CD4-positive, CD25-positive, alpha-beta regulatory T cell (primary cell): ENCODE results near the gene ZG16B. TPM values are rescaled to one million over a fixed set of nuclear protein-coding genes. Genes with fewer than 3 reads are reported as not detected.

ENCODE experiments used
- ATAC-seq, 2 donors: fragments of 150-1000 bp; cut with Tn5 transposase; one replicate each; pipeline ENCODE4 v1.10.0; 2021; ENCODE audit warnings: low read depth in 2 of 2, moderate number of reproducible peaks in 2 of 2, moderate library complexity in 1 of 2
- DNase-seq, 3 donors: peaks; one replicate each; pipeline versions ENCODE4 v3.0.0 to v3.0.0-alpha.2; 2012 to 2022; ENCODE audit warnings: mixed read lengths in 1 of 3
- H3K27ac ChIP-seq: one replicate; pipeline ENCODE4 v1.7.0; 2013; ENCODE audit warnings: mild to moderate bottlenecking, low read length; ENCODE audit not compliant: insufficient read depth, poor library complexity, severe bottlenecking
- H3K27me3 ChIP-seq: one replicate; pipeline ENCODE4 v1.7.0; 2013; ENCODE audit warnings: low read length; ENCODE audit not compliant: control insufficient read depth, insufficient read depth
- H3K36me3 ChIP-seq: one replicate; pipeline ENCODE4 v1.7.0; 2013; ENCODE audit warnings: mild to moderate bottlenecking, low read length, moderate library complexity; ENCODE audit not compliant: control insufficient read depth, insufficient read depth
- H3K4me1 ChIP-seq: 2 replicates; pipeline ENCODE4 v1.7.0; 2013; ENCODE audit warnings: mild to moderate bottlenecking, low read length; ENCODE audit not compliant: insufficient read depth, control insufficient read depth, poor library complexity, severe bottlenecking
- H3K4me3 ChIP-seq: one replicate; pipeline ENCODE4 v1.7.0; 2013; ENCODE audit warnings: low read depth, mild to moderate bottlenecking, low read length, moderate library complexity
- H3K9me3 ChIP-seq, 2 experiments: 1 replicate in 1 of 2; 2 replicates in 1 of 2; pipeline ENCODE4 v1.7.0; 2013; ENCODE audit warnings: low read length in 2 of 2, mild to moderate bottlenecking in 1 of 2, moderate library complexity in 1 of 2; ENCODE audit not compliant: control insufficient read depth in 2 of 2
- H3K27ac Mint-ChIP-seq, 3 donors: one replicate each; pipeline ENCODE4 v1.8.0; 2020 to 2022; ENCODE audit warnings: mild to moderate bottlenecking in 3 of 3, mixed read lengths in 3 of 3, moderate library complexity in 2 of 3
- H3K27me3 Mint-ChIP-seq: one replicate; pipeline ENCODE4 v1.8.0; 2022; ENCODE audit warnings: mild to moderate bottlenecking, mixed read lengths
- H3K36me3 Mint-ChIP-seq: one replicate; pipeline ENCODE4 v1.8.0; 2020; ENCODE audit warnings: mixed read lengths
- H3K4me1 Mint-ChIP-seq, 4 donors: one replicate each; pipeline ENCODE4 v1.8.0; 2020 to 2022; ENCODE audit warnings: mixed read lengths in 4 of 4, mild to moderate bottlenecking in 1 of 4
- H3K4me3 Mint-ChIP-seq, 4 donors: one replicate each; pipeline ENCODE4 v1.8.0; 2020 to 2022; ENCODE audit warnings: mild to moderate bottlenecking in 4 of 4, mixed read lengths in 4 of 4, moderate library complexity in 3 of 4
- H3K9me3 Mint-ChIP-seq, 7 donors: one replicate each; pipeline ENCODE4 v1.8.0; 2020 to 2022; ENCODE audit warnings: mixed read lengths in 7 of 7, mild to moderate bottlenecking in 3 of 7, moderate library complexity in 2 of 7
- polyA plus RNA-seq, 4 donors: library from polyadenylated mRNA; unstranded; fragments of 300-500 nt; fragmentation: Illumina TruSeq; gene quantifications; one replicate each; pipeline ENCODE4 v1.2.3, GENCODE V29; 2021
- total RNA-seq: library from RNA; stranded (reverse); gene quantifications from one replicate; pipeline ENCODE4 v1.2.3, GENCODE V29; 2022

Gene ZG16B
- total and polyA plus RNA-seq, 5 donors from 2014 or later, result 0.60 to 2.4 (median 1.4) TPM; not detected in 1

DNA sequence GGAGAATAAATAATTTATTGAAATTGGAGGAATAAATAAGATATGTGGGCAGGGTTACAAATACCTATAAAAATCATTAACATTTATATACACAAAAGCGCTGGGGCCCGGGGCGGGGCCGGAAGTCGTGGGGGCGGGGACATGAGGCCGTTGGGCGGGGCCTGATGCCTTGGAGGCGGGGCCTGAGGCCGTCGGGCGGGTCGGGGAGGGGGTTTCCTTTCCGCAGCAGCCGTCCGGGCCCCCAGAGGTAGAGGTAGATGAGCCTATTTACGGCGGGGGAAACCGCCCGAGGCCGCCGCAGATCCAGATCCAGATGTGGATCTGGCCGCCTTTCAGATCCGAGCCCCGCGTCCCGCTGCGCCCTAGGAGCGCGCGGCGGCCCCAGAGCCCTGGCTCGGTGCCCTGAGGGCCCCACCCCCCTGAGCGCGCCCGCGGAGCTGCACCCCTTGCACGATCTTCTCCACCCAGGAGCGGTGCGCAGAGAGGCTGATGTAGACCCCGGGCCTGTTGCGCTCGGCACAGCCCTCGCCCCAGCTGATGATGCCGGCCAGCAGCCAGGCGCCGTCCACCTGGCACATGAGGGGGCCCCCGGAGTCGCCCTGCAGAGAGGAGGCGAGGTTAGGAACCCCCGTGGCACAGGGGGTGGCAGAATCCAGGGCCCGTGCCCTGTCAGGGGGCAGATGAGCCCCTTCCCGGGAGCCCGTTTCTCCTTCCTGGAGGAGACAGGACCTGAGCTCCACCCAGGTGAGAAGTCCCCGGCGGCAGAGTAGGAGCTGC, 22.8 kb downstream of the ZG16B start:
- Histone ChIP-seq H3K27me3 (no peaks in the 10 kb centered on the region), H3K4me3 (no peak overlapping the region), H3K36me3 (no peaks in the 10 kb centered on the region), H3K9me3 (peaks cover 2 to 10% of the 10 kb centered on the region in 2 experiments), H3K4me1 (peaks cover 6% of the 10 kb centered on the region), H3K27ac (no peak overlapping the region)
- peaks cover 0 to 4% (median under 1%) of the 10 kb centered on the region in 4 donors for H3K4me1 Mint-ChIP-seq
- no peak overlapping the region for H3K27ac Mint-ChIP-seq
- H3K27me3 Mint-ChIP-seq, result peaks cover 32% of the 10 kb centered on the region
- peaks cover 6% of the 10 kb centered on the region for H3K36me3 Mint-ChIP-seq
- ATAC-seq (no peak), DNase-seq (no peak)
- H3K9me3 Mint-ChIP-seq, result peaks cover 0 to 9% (median 6%) of the 10 kb centered on the region in 7 donors
- H3K4me3 Mint-ChIP-seq, result no peak overlapping the region

DNA sequence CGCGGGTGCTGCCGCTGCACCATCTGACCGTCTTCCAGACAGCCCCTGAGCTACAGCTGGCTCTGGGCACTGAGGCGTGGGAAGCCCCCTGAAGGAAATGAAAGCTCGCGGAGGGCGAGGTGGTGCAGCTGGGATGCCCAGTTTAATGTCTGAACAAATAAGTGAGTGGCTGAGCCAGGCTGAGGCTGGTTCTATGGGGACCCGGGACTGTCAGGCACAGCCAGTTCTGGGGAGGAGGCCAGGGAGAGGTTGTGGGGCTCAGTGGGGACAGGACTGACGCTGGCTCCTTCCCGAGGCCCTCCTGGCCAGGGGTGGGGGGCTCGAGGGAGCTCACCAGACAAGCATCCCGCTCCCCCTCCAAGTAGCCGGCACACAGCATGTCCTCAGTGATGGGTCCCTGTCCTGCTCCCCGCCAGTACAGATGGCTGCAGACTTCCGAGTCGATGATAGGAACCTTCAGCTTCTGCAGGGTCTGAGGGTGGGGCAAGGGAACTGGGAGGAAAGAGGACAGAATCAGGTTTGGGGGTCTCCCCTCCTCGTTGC, 23.5 kb downstream of the ZG16B start:
- Histone ChIP-seq H3K27me3 (no peaks in the 10 kb centered on the region), H3K36me3 (no peaks in the 10 kb centered on the region), H3K9me3 (peaks cover 2 to 10% of the 10 kb centered on the region in 2 experiments), H3K4me3 (no peak overlapping the region), H3K4me1 (peaks cover 13% of the 10 kb centered on the region), H3K27ac (no peak overlapping the region)
- Mint-ChIP-seq H3K27me3 (peaks cover 27% of the 10 kb centered on the region), H3K27ac (no peak overlapping the region), H3K4me1 (peaks cover 0 to 5% (median under 1%) of the 10 kb centered on the region in 4 donors), H3K4me3 (no peak overlapping the region), H3K9me3 (peaks cover 0 to 9% (median 6%) of the 10 kb centered on the region in 7 donors), H3K36me3 (peaks cover 6% of the 10 kb centered on the region)
- DNase-seq (no peak), ATAC-seq (no peak)

GRCh38 chr16:2854700-2855309, 24.7 kb downstream of the ZG16B start:
- peaks cover 2 to 10% of the 10 kb centered on the region in 2 experiments for H3K9me3 ChIP-seq
- peak overlapping the region in 1 of 3 donors; percentile 28 for H3K27ac Mint-ChIP-seq
- peaks cover 0 to 9% (median 6%) of the 10 kb centered on the region in 7 donors for H3K9me3 Mint-ChIP-seq
- H3K4me3 Mint-ChIP-seq, result no peak overlapping the region
- H3K27me3 ChIP-seq, result no peaks in the 10 kb centered on the region
- H3K27me3 Mint-ChIP-seq, result peaks cover 22% of the 10 kb centered on the region
- ATAC-seq, result no peak
- no peak overlapping the region for H3K4me3 ChIP-seq
- H3K36me3 ChIP-seq, result no peaks in the 10 kb centered on the region
- peaks cover 6% of the 10 kb centered on the region for H3K36me3 Mint-ChIP-seq
- H3K4me1 ChIP-seq, result peaks cover 13% of the 10 kb centered on the region
- no peak for DNase-seq
- peaks cover 0 to 8% (median under 1%) of the 10 kb centered on the region in 4 donors for H3K4me1 Mint-ChIP-seq
- no peak overlapping the region for H3K27ac ChIP-seq

DNA sequence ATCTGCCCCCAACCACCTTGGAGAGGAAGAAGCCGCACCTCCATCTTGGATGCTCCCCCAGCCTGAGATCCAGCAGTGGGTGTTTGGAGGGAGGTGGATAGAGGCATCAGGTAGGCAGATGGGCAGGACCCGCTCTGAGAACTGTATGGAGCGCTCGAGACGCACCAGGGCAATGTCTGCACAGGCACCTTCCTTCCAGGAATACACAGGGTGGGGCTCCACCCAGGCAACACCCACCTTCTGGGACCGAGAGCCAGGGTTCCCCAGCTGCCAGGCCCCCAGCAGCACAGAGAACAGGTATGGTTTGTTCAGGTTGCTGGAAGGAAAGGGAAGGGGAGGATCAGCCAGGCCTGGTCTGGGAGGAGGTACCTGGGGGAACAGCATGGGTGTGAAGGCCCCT, 25.4 kb downstream of the ZG16B start:
- Mint-ChIP-seq H3K4me1 (peaks cover 0 to 8% (median under 1%) of the 10 kb centered on the region in 4 donors), H3K9me3 (peaks cover 0 to 9% (median 6%) of the 10 kb centered on the region in 7 donors), H3K4me3 (no peak overlapping the region), H3K27ac (no peak overlapping the region), H3K36me3 (peaks cover 6% of the 10 kb centered on the region), H3K27me3 (peaks cover 28% of the 10 kb centered on the region)
- no peak for ATAC-seq
- no peak overlapping the region for H3K27ac ChIP-seq
- H3K36me3 ChIP-seq, result no peaks in the 10 kb centered on the region
- no peak overlapping the region for H3K4me3 ChIP-seq
- DNase-seq, result no peak
- peaks cover 2 to 10% of the 10 kb centered on the region in 2 experiments for H3K9me3 ChIP-seq
- H3K4me1 ChIP-seq, result peaks cover 13% of the 10 kb centered on the region
- H3K27me3 ChIP-seq, result no peaks in the 10 kb centered on the region

- Mint-ChIP-seq H3K9me3 (peaks cover 0 to 9% (median 6%) of the 10 kb centered on the region in 7 donors), H3K27me3 (peaks cover 30% of the 10 kb centered on the region), H3K4me1 (peaks cover 0 to 8% (median under 1%) of the 10 kb centered on the region in 4 donors), H3K27ac (peak overlapping the region in 1 of 3 donors; percentile 62), H3K4me3 (peak overlapping the region in 1 of 4 donors; percentile 15), H3K36me3 (peaks cover 6% of the 10 kb centered on the region)
- DNase-seq, result no peak
- Histone ChIP-seq H3K9me3 (peaks cover 2 to 10% of the 10 kb centered on the region in 2 experiments), H3K36me3 (no peaks in the 10 kb centered on the region), H3K27me3 (no peaks in the 10 kb centered on the region), H3K27ac (no peak overlapping the region), H3K4me1 (peaks cover 13% of the 10 kb centered on the region), H3K4me3 (no peak overlapping the region)
- ATAC-seq, result peak in 1 of 2 donors; percentile 29
These were observed 26.1 kb downstream of the ZG16B start for GRCh38 chr16:2856061-2856670.

DNA sequence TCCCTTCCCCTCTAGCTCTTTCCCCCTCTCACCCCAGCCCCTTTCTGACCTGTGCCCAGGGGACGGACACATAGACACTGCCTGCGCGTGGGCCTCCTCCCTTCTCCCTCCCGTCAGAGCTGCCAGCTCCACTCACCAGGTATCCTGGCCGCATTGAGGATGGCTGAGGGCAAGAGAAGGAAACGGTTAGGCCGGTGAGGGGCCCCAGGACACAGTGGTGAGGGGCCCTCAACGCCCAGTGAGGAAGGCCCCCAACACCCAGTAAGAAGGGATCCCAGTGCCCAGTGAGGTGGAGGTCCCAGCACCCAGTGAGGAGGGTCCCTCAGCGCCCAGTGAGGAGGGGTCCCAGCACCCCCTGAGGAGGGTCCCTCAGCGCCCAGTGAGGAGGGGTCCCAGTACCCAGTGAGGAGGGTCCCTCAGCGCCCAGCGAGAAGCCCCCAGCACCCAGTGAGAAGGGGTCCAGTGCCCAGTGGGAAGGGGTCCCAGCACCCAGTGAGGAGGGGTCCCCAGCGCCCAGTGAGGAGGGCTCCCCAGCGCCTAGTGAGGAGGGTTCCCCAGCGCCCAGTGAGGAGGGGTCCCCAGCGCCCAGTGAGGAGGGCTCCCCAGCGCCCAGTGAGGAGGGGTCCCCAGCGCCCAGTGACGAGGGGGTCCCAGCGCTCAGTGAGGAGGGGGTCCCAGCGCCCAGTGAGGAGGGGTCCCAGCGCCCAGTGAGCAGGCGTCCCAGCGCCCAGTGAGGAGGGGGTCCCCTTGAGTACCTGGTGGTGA, 26.8 kb downstream of the ZG16B start:
- DNase-seq, result no peak

More for the DNA sequence above, 26.8 kb downstream of the ZG16B start:
- no peaks in the 10 kb centered on the region for H3K36me3 ChIP-seq
- no peak for ATAC-seq
- peaks cover 0 to 8% (median under 1%) of the 10 kb centered on the region in 4 donors for H3K4me1 Mint-ChIP-seq
- H3K4me3 Mint-ChIP-seq, result peak overlapping the region in 1 of 4 donors; percentile 15
- peaks cover 29% of the 10 kb centered on the region for H3K27me3 Mint-ChIP-seq
- H3K36me3 Mint-ChIP-seq, result peaks cover 6% of the 10 kb centered on the region
- H3K27ac Mint-ChIP-seq, result peak overlapping the region in 1 of 3 donors; percentile 62
- H3K27ac ChIP-seq, result no peak overlapping the region
- no peaks in the 10 kb centered on the region for H3K27me3 ChIP-seq
- peaks cover 2 to 10% of the 10 kb centered on the region in 2 experiments for H3K9me3 ChIP-seq
- H3K4me1 ChIP-seq, result peaks cover 13% of the 10 kb centered on the region
- H3K4me3 ChIP-seq, result no peak overlapping the region
- peaks cover 0 to 9% (median 6%) of the 10 kb centered on the region in 7 donors for H3K9me3 Mint-ChIP-seq
